HG02588 (cell line): ENCODE results near the gene SMIM14.
"Not testable (repeated sequence)": the region's sequence is repeated elsewhere in the genome, so short reads cannot be mapped to it uniquely, and the experiment has no call there.

ENCODE experiments used
- ATAC-seq: cut with Tn5 transposase; IDR thresholded peaks from one replicate; pipeline ENCODE4 v1.9.1; 2021; ENCODE audit warnings: mild to moderate bottlenecking, moderate library complexity; ENCODE audit not compliant: unreplicated experiment

Gene SMIM14

GRCh38 chr4:39608451-39608850, 30.2 kb downstream of the SMIM14 start:
- ATAC-seq: no peak

- no peak for ATAC-seq
Observed at GRCh38 chr4:39606747-39607146, 31.9 kb downstream of the SMIM14 start.

DNA sequence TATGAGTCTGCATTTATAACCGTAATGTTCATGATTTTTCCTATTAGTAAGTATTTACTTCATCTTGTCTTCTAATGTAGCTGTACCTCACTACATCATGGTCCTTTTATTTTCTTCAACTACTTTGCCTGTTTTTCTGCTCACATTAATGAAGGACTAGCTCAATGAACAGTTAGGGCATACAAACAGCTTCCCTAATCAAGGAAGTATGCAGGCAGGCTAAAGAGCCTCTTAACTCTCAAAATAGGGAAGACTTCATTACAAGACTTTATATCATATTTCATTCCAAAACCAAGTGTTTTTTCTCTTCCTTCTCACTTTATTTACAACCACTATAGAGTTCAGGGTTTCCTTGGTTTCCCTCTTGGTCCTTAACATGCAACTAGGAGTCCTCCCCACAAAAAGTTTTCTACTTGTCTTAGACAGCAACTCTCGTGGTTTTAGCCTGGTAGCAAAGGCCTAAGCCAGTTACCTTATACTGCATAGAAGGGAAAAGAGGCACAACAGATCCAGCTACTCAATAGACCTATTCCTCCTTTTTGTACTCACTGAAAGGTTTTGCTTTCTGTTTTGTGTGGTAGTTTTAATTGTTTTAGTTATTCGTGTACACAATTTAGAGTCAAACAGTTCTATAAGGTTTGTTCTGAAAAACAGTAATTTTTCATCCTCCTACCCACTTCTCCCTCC, 40.8 kb downstream of the SMIM14 start:
- ATAC-seq: no peak

GRCh38 chr4:39596971-39597370, 41.7 kb downstream of the SMIM14 start:
- ATAC-seq: no peak

DNA sequence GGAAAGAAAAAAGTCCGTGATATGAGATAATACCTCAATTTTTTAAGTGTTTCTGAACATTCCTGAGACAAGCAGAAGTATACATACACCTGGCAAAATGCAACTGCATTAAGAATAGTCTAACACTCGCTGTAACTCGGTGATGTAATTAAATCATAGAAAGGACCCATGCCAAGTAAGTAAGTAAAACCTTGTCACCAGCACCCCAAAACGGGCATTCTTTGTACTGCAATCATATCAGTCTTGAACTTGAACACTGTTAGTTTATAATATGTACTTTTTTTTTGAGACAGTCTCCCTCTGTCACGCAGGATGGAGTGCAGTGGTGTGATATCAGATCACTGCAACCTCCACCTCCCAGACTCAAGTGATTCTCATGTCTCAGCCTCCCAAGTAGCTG, 47.4 kb downstream of the SMIM14 start:
- no peak for ATAC-seq

DNA sequence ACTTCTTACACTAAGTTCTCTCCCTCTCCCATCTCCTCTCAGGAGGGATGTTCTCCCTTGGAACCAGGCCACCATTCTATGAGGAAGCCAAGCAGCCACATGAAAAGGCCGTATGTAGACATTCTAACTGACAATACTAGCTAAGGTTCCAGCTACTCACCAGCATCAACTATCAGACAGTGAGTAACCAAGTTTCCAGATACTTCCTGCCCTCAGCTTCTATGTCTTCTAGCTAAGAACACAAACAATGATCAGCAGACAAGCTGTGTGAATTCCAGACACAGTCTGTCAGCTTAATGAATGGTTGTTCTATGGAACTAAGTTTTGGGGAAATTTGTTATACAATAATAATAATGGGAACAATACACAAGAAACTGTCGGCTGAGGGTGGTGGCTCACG, 50.8 kb downstream of the SMIM14 start:
- ATAC-seq: no peak

- ATAC-seq: no peak
Observed at GRCh38 chr4:39574946-39575345, 63.7 kb downstream of the SMIM14 start.

GRCh38 chr4:39571504-39571903, 67.2 kb downstream of the SMIM14 start:
- no peak for ATAC-seq

GRCh38 chr4:39571054-39571453, 67.6 kb downstream of the SMIM14 start:
- no peak for ATAC-seq

- ATAC-seq: no peak
Observed at GRCh38 chr4:39569209-39569608, 69.5 kb downstream of the SMIM14 start.

DNA sequence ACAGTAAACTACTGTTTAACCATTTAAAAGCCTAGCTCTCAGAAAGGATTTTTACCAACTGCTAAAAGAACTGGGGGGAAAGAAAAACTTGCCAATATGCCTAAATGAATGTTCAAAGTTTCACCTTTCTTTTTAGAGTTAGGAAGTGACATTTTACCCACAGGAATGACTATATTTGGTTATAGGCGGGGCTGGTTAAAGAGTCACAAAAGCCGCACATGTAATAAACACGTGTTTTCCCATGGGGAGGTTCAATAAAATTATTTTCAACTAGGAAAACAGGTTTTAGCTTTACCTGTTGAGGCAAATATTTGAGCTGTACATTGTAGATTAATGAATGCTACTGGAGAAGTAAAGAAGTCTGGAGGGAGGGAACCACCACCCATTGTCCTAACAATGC, 69.9 kb downstream of the SMIM14 start:
- no peak for ATAC-seq

DNA sequence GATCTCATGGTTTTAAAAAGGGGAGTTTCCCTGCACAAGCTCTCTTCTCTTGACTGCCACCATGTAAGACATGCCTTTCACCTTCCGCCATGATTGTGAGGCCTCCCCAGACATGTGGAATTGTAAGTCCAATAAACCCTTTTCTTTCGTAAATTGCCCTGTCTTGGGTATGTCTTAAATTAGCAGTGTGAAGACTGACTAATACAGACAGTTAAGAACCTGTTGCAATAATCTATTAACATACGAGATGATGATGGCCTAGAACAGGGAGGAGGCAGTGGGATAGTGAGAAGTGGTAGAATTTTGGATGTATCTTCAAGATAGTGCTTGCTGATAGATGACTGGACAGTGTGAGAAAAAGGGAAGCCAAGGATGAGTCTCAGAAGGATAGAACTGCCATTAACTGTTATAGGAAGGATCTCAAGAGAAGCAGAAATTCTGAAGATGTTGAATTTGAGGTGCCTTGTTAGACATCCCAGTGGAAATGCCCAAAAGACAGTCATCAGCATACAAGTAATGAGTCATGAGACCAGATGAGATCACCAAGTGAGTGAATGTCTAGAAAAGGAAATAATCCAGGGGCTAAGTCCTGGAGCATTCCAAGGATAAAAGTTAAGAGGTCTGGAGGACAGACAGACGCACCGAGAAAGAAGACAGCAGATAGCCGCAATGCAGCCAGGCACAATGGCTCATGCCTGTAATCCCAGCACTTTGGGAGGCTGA, 72.6 kb downstream of the SMIM14 start:
- ATAC-seq: no peak

DNA sequence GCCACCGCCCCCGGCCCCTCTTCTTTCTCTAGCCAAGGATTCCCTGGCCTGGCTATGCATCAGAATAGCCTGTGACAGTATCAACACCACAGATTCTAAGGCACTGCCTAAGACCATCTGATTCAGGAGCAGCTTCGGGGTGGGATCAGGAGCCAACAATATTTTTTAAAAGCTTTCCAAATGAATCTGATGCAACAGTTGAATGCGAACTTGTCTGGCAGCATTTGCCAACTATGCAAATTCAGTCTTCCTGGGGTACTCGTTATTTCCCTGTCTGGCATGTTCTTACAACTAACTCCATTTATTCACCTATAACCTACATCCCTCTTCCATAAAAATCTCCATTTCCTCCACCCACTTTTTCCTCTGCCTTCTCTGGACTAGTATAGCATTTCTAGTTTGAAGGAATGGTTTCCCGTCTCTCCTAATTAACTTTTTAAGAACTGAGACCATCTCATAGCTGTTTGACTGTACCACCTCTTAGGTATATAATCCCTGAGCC, 75.3 kb downstream of the SMIM14 start:
- ATAC-seq: no peak

- no peak for ATAC-seq
Observed at GRCh38 chr4:39562792-39563191, 75.9 kb downstream of the SMIM14 start.

DNA sequence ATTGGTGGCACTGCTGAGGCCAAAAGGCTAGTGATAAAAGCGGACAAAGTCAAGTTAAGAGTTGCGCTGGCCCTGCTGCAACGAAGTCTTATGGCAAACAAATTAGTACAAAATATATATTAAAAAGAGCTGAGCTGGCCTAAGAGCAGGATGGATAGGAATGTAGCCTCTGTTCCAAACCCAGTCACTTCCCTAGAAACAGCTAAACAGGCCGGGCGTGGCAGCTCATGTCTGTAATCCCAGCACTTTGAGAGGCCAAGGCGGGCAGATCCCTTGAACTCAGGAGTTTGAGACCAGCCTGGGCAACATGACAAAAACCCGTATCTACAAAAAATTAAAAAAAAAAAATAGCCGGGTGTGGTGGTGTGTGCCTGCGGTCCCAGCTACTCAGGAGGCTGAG, 79.0 kb downstream of the SMIM14 start:
- ATAC-seq: no peak

DNA sequence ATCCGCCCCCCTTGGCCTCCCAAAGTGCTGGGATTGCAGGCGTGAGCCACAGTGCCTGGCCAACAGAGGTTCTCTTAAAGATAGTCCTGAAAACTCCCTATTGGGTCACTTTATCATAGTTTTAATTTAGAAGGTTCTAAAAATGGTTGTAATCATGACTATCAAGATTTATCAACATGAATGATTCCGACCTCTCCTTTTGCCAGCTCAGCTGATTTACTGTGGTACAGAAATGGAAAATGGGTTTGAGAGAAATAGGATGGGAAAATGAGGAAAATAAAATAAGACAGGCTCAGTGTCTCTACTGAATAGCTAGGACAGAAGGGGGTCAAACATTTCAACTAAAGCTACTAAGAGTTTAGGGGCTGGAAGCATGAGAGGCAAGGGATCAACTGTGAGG, 83.2 kb downstream of the SMIM14 start:
- no peak for ATAC-seq

GRCh38 chr4:39548425-39549067, 90.1 kb downstream of the SMIM14 start:
- no peak for ATAC-seq

DNA sequence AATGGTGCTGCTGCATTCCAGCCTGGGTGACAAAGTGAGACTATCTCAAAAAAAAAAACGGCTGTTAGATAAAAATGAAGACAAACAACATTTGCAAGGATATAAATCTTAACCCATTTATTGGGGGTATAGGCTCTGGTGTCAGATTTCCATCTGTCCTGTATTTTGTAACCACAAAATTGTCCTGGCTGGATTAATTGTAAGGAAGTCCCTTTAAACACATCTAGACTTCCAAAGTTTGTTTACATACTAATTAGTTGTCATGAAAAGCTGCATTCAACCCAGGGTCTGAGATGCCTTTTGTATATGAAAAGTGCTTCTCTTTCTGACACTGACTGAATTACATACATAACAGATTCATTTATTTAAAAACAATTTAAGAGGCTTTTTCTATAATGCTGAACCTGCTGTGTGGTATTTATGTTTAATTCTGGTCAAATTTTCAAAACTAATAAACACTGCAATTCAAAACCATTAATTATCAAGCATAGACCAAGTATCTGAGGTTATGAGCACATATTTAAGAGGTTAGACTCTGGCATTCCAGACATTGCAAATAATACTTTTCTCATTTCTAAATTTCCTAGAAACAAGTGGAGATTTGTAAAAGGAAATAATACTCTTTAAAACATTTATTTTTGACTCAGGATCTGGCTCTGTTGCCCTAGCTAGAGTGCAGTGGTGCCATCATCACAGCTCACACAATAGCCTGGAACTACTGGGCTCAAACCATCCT, 93.9 kb downstream of the SMIM14 start:
- ATAC-seq: no peak

GRCh38 chr4:39544080-39544479, 94.6 kb downstream of the SMIM14 start:
- not testable (repeated sequence) for ATAC-seq

GRCh38 chr4:39543034-39543433, 95.6 kb downstream of the SMIM14 start:
- ATAC-seq: no peak

- no peak for ATAC-seq
Observed at GRCh38 chr4:39542611-39543012, 96.1 kb downstream of the SMIM14 start.
